K562 (cell line): ENCODE data around the gene PLEKHA5.

ENCODE experiments used
- CBX3 ChIP-seq, 2 experiments: IDR thresholded peaks; 1 replicate in 1 of 2; 2 replicates in 1 of 2; pipeline ENCODE4 v1.6.1; 2012; ENCODE audit warnings: inconsistent platforms in 2 of 2, low read length in 2 of 2, borderline replicate concordance in 1 of 2, control low read depth in 1 of 2
- CREM ChIP-seq: IDR thresholded peaks from 2 replicates; pipeline ENCODE4 v1.6.1; 2014; ENCODE audit warnings: antibody characterized with exemption, low read depth
- EZH2 ChIP-seq: IDR thresholded peaks from 2 replicates; pipeline ENCODE4 v1.6.1; 2012; ENCODE audit warnings: low read depth, mild to moderate bottlenecking, inconsistent platforms, low read length, borderline replicate concordance
- HMGXB4 ChIP-seq: sonication (generic); formaldehyde crosslinking; IDR thresholded peaks from 2 replicates; pipeline ENCODE4 v1.8.1; 2023; ENCODE audit warnings: mild to moderate bottlenecking, missing genetic modification reagents
- HNRNPH1 ChIP-seq: fragments of 200-400 bp; formaldehyde crosslinking; optimal IDR thresholded peaks from 2 replicates; pipeline ENCODE3; 2017; ENCODE audit warnings: low read depth, mild to moderate bottlenecking, low read length, moderate library complexity
- RFX5 ChIP-seq: IDR thresholded peaks from 2 replicates; pipeline ENCODE4 v1.6.1; 2011; ENCODE audit warnings: low read depth, mild to moderate bottlenecking, improper control_type of control experiment, low read length
- SMARCA5 ChIP-seq: fragments of 450-650 bp; IDR thresholded peaks from 2 replicates; pipeline ENCODE4 v1.6.1; 2016
- SMARCB1 ChIP-seq: IDR thresholded peaks from 2 replicates; pipeline ENCODE4 v1.6.1; 2011; ENCODE audit warnings: improper control_type of control experiment, low read depth; ENCODE audit not compliant: insufficient read length
- ZBTB33 ChIP-seq: sonication (generic); formaldehyde crosslinking; IDR thresholded peaks from 2 replicates; pipeline ENCODE4 v1.8.1; 2023; ENCODE audit warnings: mild to moderate bottlenecking, missing genetic modification reagents
- ZNF175 ChIP-seq: fragments of 200-800 bp; sonication (Bioruptor generic); IDR thresholded peaks from 2 replicates; pipeline ENCODE4 v1.6.1; 2016; ENCODE audit warnings: low read depth, mild to moderate bottlenecking, missing genetic modification characterization, missing compliant biosample characterization

GRCh38 chr12:19166956-19167355 lies 37.4 kb downstream of the PLEKHA5 start:
- no peak for TF ChIP-seq HNRNPH1
- no peak for TF ChIP-seq EZH2
- TF ChIP-seq CREM: no peak
- no peak for TF ChIP-seq SMARCA5
- no peak for TF ChIP-seq ZBTB33 (CRISPR knock-in tag)
- TF ChIP-seq CBX3 (IDR thresholded peaks at IDR 0.05; ENCODE audit: borderline replicate concordance in 1 of 2, low read length in 2 of 2): no peak
- TF ChIP-seq HMGXB4 (CRISPR knock-in tag): no peak
- TF ChIP-seq SMARCB1: no peak
- no peak for TF ChIP-seq RFX5
- no peak for TF ChIP-seq ZNF175 (CRISPR knock-in tag)
